SK-N-MC (cell line): ENCODE data around the gene TRDMT1.

Experiments used
- EZH2 ChIP-seq: fragments of 200-600 bp; sonication (generic); IDR thresholded peaks from one replicate; pipeline ENCODE4 v1.6.1; 2017; ENCODE audit warnings: antibody characterized with exemption
- POLR2AphosphoS5 ChIP-seq: IDR thresholded peaks from 2 replicates; pipeline ENCODE4 v1.6.1; 2012; ENCODE audit warnings: mild to moderate bottlenecking, low read depth, low read length, borderline replicate concordance

DNA sequence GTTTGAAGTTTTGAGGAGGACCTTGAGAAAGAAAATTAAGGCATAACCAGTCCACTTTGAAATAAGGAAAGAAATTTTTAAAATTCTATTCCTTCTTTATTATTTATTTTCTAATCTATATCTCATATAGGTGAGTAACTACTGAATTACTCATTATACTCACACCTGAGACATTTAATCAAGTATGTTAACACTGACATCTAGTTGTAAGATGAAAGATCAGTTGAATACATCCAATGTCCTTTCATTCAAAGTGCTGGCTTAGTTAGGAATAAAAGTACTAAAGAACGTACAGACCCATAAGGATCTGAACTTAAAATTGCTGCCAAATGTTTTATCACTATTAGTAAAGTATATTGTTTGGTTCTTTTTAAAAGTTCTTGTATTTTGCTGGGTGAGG lies 23.5 kb downstream of the TRDMT1 start:
- TF ChIP-seq EZH2 = no peak
- no peak for TF ChIP-seq POLR2AphosphoS5
